ENCODE data around the gene DLL1. TPM values are rescaled to one million over a fixed set of nuclear protein-coding genes. Genes with fewer than 3 reads are reported as not detected.
"Not testable (repeated sequence)": the region's sequence is repeated elsewhere in the genome, so short reads cannot be mapped to it uniquely, and the experiment has no call there.

Gene DLL1
- total RNA-seq, 4 donors from 2014 or later, result 7.3 to 16.6 (median 12.4) TPM

- DNase-seq (ENCODE audit: low spot score) (no peak), ATAC-seq (ENCODE audit: low FRiP score) (no peak)
- TF ChIP-seq CTCF (IDR thresholded peaks at IDR 0.05), result no peak
Observed at GRCh38 chr6:170266061-170266825, 24.6 kb downstream of the DLL1 start.

DNA sequence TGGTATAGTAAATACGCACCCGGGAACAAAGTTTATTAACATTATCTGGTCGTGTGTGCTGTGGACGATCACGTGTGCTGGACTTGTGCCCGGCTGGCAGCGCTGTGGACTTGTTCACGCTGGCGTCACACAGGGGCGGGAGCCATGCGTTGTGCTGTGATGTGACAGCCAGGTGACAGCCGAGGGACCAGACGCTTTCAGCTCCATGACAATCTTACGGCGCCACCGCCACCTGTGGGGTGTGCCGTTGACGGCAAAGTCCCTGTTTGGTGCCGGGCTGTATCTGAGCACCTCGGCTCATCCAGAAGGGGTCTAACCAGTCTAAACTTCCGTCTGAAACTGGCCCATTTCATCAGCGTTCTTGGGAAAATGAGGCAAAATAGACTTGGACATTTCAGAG lies 25.2 kb downstream of the DLL1 start:
- no peak for TF ChIP-seq CTCF (IDR thresholded peaks at IDR 0.05)
- DNase-seq (ENCODE audit: low spot score), result no peak
- no peak for ATAC-seq (ENCODE audit: low FRiP score)

- ATAC-seq (ENCODE audit: low FRiP score); DNase-seq (ENCODE audit: low spot score): not testable (repeated sequence)
Observed at GRCh38 chr6:170264644-170265043, 26.2 kb downstream of the DLL1 start.

- ATAC-seq (ENCODE audit: low FRiP score) (no peak), DNase-seq (ENCODE audit: low spot score) (no peak)
- no peak for TF ChIP-seq CTCF (IDR thresholded peaks at IDR 0.05)
Observed at GRCh38 chr6:170264086-170264485, 26.8 kb downstream of the DLL1 start.

- DNase-seq (ENCODE audit: low spot score) (no peak), ATAC-seq (ENCODE audit: low FRiP score) (no peak)
- TF ChIP-seq CTCF (IDR thresholded peaks at IDR 0.05), result no peak
Observed at GRCh38 chr6:170263410-170263809, 27.5 kb downstream of the DLL1 start.

DNA sequence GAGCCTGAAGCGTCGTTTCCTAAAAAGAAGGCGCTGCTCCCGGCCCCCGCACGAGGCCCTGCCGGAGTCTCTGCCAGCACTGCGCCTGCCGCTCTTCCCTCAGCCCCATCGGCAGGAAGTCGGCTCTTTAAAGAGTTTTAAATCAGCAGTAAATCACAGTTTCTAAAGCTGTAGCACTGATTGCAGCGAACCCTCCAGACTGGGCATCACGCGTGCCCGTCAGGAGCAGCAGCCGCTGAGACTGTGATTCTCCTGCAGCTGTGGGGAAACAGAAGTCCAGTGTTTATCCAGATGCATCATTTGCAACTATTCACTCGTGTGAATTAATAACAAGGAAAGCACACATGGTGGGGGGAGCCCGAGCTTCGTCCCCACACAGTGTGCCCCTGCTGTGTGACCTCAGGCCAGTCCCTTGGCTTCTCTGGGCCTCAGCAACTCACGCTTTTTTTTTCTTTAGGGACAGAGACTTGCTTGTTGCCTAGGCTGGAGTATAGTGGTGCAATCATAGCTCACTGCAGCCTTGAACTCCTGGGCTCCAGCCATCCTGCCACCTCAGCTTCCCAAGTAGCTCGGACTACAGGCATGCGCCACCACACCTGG lies 28.3 kb downstream of the DLL1 start:
- no peak for ATAC-seq (ENCODE audit: low FRiP score)
- no peak for TF ChIP-seq CTCF (IDR thresholded peaks at IDR 0.05)
- DNase-seq (ENCODE audit: low spot score), result no peak

DNA sequence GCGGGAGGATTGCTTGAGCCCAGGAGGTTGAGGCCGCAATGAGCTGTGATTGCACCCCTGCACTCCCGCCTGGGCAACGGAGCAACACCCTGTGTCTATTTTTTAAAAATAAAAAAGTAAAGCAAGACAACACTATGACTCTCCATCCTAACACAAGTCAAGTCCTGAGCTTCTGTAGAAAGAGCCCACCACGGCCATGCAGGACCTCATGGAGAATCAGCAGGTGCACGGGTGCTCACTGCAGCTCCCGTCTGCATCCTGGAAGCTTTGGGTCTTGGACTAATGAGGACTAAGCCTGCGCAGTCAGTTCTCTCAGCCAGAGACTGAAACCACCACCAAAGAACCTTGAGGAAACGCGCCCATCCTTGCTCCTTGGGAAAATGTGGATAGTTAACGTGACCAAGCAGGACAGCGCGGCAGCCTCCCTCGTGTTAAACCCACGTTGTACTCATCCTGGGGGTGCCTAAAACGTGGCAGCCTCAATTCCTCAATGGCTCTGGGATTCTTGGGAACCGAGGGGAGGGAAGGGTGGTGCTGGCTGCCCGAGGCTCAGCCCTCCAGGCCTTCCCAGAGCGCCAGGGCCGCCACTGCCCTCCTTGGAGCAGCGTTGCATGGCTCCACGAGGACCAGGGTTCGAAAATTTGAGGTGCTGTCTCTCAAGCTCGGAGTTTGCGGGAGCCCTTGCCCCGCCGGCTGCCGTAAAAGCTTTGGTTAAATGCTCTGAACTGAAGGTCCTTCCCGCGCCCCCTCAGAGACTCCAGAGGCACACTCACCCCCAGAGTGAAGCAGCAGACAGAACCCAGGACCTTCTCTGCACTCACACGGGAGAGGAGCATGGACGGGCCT lies 29.0 kb downstream of the DLL1 start:
- DNase-seq (ENCODE audit: low spot score), result no peak
- ATAC-seq (ENCODE audit: low FRiP score), result no peak
- TF ChIP-seq CTCF (IDR thresholded peaks at IDR 0.05), result no peak
